IMR-90 (cell line): ENCODE data around the gene DSN1.

ENCODE experiments used
- MAFK ChIP-seq: IDR thresholded peaks from 2 replicates; pipeline ENCODE4 v1.6.1; 2012; ENCODE audit warnings: low read depth, low read length, improper control_type of control experiment
- MAZ ChIP-seq: IDR thresholded peaks from 2 replicates; pipeline ENCODE4 v1.6.1; 2012; ENCODE audit warnings: low read depth, mild to moderate bottlenecking, low read length, improper control_type of control experiment, moderate library complexity, borderline replicate concordance
- RAD21 ChIP-seq: IDR thresholded peaks from 2 replicates; pipeline ENCODE4 v1.6.1; 2012; ENCODE audit warnings: low read length, improper control_type of control experiment
- TF ChIP-seq, protein P1 (sequence below): conservative IDR thresholded peaks from 2 replicates; pipeline ENCODE4 v1.5.1; 2012; ENCODE audit warnings: mild to moderate bottlenecking, low read depth, low read length, improper control_type of control experiment

DNA sequence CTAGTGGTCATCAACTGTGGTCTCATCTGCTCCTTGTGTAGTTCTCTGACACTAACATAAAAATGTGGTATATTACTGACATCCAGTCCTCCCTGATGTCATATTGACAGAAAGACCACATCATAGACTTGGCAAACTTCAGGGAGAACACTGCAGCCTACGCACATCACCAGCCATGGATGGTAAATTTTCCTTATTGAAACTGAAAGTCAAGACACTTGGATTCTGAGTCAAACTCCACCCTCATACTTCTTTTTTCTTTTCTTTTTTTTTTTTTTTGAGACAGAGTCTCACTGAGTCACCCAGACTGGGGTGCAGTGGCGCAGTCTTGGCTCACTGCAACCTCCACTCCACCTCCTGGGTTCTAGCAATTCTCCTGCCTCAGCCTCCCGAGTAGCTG, 53.1 kb downstream of the DSN1 start:
- TF ChIP-seq RAD21 (no peak), MAZ (no peak), MAFK (no peak)
- TF ChIP-seq, protein P1, sequence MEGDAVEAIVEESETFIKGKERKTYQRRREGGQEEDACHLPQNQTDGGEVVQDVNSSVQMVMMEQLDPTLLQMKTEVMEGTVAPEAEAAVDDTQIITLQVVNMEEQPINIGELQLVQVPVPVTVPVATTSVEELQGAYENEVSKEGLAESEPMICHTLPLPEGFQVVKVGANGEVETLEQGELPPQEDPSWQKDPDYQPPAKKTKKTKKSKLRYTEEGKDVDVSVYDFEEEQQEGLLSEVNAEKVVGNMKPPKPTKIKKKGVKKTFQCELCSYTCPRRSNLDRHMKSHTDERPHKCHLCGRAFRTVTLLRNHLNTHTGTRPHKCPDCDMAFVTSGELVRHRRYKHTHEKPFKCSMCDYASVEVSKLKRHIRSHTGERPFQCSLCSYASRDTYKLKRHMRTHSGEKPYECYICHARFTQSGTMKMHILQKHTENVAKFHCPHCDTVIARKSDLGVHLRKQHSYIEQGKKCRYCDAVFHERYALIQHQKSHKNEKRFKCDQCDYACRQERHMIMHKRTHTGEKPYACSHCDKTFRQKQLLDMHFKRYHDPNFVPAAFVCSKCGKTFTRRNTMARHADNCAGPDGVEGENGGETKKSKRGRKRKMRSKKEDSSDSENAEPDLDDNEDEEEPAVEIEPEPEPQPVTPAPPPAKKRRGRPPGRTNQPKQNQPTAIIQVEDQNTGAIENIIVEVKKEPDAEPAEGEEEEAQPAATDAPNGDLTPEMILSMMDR: no peak
